22Rv1 (cell line): Measurements from ENCODE around the gene ZCCHC13.

Experiments
- H3K27ac ChIP-seq: fragments of 450-650 bp; 2 replicates; pipeline ENCODE4 v1.5.1; 2017
- CTCF ChIP-seq: fragments of 450-650 bp; IDR thresholded peaks from 2 replicates; pipeline ENCODE4 v1.5.1; 2017; ENCODE audit warnings: mild to moderate bottlenecking
- ZFX ChIP-seq: fragments of 450-650 bp; IDR thresholded peaks from 2 replicates; pipeline ENCODE4 v1.6.1; 2017; ENCODE audit warnings: antibody characterized with exemption, borderline replicate concordance

ZCCHC13 gene

GRCh38 chrX:74277320-74277719, 26.7 kb upstream of the ZCCHC13 start:
- no peak overlapping the region for H3K27ac ChIP-seq
- TF ChIP-seq CTCF = no peak
- no peak for TF ChIP-seq ZFX

GRCh38 chrX:74277846-74278245, 26.1 kb upstream of the ZCCHC13 start:
- no peak overlapping the region for H3K27ac ChIP-seq
- no peak for TF ChIP-seq CTCF
- TF ChIP-seq ZFX = no peak

- H3K27ac ChIP-seq = no peak overlapping the region
- TF ChIP-seq ZFX (no peak), CTCF (no peak)
These were observed 23.2 kb upstream of the ZCCHC13 start for GRCh38 chrX:74280759-74281158.

- TF ChIP-seq ZFX (no peak), CTCF (no peak)
- H3K27ac ChIP-seq = no peak overlapping the region
These were observed 19.5 kb upstream of the ZCCHC13 start for GRCh38 chrX:74284391-74284952.

GRCh38 chrX:74286950-74287740, 16.8 kb upstream of the ZCCHC13 start:
- no peak for TF ChIP-seq CTCF
- TF ChIP-seq ZFX = no peak
- H3K27ac ChIP-seq = no peak overlapping the region

- peak overlapping the region; percentile 93 for H3K27ac ChIP-seq
- TF ChIP-seq CTCF (no peak), ZFX (no peak)
These were observed 12.4 kb upstream of the ZCCHC13 start for GRCh38 chrX:74291577-74291963.

- H3K27ac ChIP-seq = peak overlapping the region; percentile 93
- TF ChIP-seq CTCF = no peak
- TF ChIP-seq ZFX = no peak
These were observed 11.8 kb upstream of the ZCCHC13 start for GRCh38 chrX:74291964-74292807.
